ENCODE data around the gene FLG. TPM values are rescaled to one million over a fixed set of nuclear protein-coding genes. Genes with fewer than 3 reads are reported as not detected.
"Not testable (repeated sequence)": the region's sequence is repeated elsewhere in the genome, so short reads cannot be mapped to it uniquely, and the experiment has no call there.

Gene FLG
- total RNA-seq, 2 donors from 2014 or later, result not detected

DNA sequence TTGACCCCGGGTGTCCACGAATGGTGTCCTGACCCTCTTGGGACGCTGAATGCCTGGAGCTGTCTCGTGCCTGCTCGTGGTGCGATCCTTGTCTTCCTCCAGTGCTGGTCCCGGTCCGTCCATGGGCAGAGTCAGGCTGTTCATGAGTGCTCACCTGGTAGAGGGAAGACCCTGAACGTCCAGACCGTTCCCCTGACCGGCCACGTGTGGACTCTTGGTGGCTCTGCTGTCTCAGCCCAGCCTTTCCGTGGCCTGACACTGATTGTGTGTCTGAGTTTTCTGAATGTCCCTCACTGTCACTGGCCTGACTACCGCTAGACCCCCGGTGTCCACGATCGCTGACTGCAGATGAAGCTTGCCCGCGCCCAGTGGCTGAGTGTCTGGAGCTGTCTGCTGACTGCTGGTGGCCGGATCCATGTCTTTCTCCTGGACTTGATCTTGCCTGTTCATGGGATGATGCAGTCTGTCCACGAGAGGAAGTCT, 11.7 kb downstream of the FLG start:
- peaks cover 0 to 4% of the 10 kb centered on the region in 2 donors for H3K36me3 Mint-ChIP-seq (ENCODE audit: insufficient read depth in 2 of 2)
- H3K4me3 Mint-ChIP-seq, result no peak overlapping the region
- no peak overlapping the region for H3K27ac Mint-ChIP-seq
- H3K9me3 Mint-ChIP-seq, result peaks cover 0 to 2% of the 10 kb centered on the region in 2 donors
- DNase-seq, result no peak
- H3K4me1 Mint-ChIP-seq (ENCODE audit: low read depth), result no peaks in the 10 kb centered on the region
- ATAC-seq (replicated peaks in 1 of 2), result no peak
- H3K27me3 Mint-ChIP-seq (ENCODE audit: low read depth), result no peaks in the 10 kb centered on the region

DNA sequence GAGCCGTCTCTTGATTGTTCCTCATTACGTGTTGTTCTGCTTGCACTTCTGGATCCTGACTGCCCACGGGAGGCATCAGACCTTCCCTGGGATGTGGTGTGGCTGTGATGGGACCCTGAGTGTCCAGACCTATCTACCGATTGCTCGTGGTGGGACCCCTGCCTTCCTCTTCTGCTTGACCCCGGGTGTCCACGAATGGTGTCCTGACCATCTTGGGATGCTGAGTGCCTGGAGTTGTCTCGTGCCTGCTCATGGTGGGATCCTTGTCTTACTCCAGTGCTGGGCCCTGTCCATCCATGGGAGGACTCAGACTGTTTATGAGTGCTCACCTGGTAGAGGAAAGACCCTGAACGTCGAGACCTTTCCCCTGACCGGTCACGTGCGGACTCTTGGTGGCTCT, 12.9 kb downstream of the FLG start:
- not testable (repeated sequence) for DNase-seq; ATAC-seq (replicated peaks in 1 of 2); H3K4me1 Mint-ChIP-seq (ENCODE audit: low read depth); H3K4me3 Mint-ChIP-seq; H3K9me3 Mint-ChIP-seq; H3K27ac Mint-ChIP-seq; H3K36me3 Mint-ChIP-seq (ENCODE audit: insufficient read depth in 2 of 2); H3K27me3 Mint-ChIP-seq (ENCODE audit: low read depth)

DNA sequence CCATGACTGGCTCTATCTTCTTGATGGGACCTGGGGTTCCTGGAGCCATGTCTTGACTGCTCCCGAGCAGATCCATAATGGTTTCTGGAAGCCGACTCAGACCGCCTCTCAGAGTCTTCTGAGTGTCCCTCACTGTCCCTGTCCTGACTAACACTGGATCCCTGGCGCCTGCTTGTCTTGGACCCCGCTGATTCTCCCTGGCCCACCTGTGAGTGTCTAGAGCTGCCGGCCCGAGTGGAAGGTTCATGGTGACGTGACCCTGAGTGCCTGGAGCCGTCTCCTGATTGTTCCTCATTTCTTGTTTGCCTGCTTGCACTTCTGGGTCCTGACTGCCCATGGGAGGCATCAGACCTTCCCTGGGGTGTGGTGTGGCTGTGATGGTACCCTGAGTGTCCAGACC, 15.1 kb downstream of the FLG start:
- Mint-ChIP-seq H3K27me3 (ENCODE audit: low read depth) (no peaks in the 10 kb centered on the region), H3K27ac (no peak overlapping the region), H3K4me1 (ENCODE audit: low read depth) (no peaks in the 10 kb centered on the region), H3K4me3 (no peak overlapping the region), H3K36me3 (ENCODE audit: insufficient read depth in 2 of 2) (peaks cover 0 to 4% of the 10 kb centered on the region in 2 donors), H3K9me3 (peaks cover 0 to 2% of the 10 kb centered on the region in 2 donors)
- ATAC-seq (replicated peaks in 1 of 2) (no peak), DNase-seq (no peak)

DNA sequence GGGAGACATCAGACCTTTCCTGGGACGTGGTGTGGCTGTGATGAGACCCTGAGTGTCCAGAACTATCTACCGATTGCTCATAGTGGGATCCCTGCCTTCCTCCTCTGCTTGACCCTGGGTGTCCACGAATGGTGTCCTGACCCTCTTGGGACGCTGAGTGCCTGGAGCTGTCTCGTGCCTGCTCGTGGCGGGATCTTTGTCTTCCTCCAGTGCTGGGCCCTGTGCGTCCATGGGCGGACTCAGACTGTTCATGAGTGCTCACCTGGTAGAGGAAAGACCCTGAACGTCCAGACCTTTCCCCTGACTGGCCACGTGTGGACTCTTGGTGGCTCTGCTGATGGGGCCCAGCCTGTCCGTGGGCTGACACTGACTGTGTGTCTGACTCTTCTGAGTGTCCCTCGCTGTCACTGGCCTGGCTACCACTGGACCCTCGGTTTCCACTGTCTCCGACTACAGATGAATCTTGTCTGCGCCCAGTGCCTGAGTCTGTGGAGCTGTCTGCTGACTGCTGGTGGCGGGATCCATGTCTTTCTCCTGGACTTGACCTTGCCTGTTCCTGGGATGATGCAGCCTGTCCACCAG, 15.6 kb downstream of the FLG start:
- not testable (repeated sequence) for H3K4me3 Mint-ChIP-seq; H3K27me3 Mint-ChIP-seq (ENCODE audit: low read depth); H3K27ac Mint-ChIP-seq; H3K4me1 Mint-ChIP-seq (ENCODE audit: low read depth); ATAC-seq (replicated peaks in 1 of 2); H3K9me3 Mint-ChIP-seq; H3K36me3 Mint-ChIP-seq (ENCODE audit: insufficient read depth in 2 of 2); DNase-seq

DNA sequence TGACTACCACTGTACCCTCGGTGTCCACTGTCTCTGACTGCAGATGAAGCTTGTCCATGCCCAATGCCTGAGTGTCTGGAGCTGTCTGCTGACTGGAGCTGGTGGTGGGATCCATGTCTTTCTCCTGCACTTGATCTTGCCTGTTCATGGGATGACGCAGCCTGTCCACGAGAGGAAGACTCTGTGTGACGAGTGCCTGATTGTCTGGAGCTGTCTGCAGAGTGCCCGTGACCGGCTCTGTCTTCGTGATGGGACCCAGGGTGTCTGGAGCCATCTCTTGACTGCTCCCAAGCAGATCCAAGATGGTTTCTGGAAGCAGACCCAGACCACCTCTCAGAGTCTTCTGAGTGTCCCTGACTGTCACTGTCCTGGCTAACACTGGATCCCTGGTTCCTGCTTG, 16.3 kb downstream of the FLG start:
- ATAC-seq (replicated peaks in 1 of 2); H3K36me3 Mint-ChIP-seq (ENCODE audit: insufficient read depth in 2 of 2); H3K4me1 Mint-ChIP-seq (ENCODE audit: low read depth); H3K4me3 Mint-ChIP-seq; H3K27me3 Mint-ChIP-seq (ENCODE audit: low read depth); H3K9me3 Mint-ChIP-seq; H3K27ac Mint-ChIP-seq; DNase-seq: not testable (repeated sequence)

DNA sequence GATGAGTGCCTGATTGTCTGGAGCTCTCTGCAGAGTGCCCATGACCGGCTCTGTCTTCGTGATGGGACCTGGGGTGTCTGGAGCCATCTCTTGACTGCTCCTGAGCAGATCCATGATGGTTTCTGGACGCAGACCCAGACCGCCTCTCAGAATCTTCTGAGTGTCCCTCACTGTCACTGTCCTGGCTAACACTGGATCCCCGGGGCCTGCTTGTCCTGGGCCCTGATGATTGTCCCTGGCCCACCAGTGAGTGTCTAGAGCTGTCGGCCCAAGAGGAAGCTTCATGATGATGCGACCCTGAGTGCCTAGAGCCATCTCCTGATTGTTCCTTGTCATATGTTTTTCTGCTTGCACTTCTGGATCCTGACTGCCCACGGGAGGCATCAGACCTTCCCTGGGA, 17.1 kb downstream of the FLG start:
- not testable (repeated sequence) for ATAC-seq (replicated peaks in 1 of 2); DNase-seq; H3K4me3 Mint-ChIP-seq; H3K27ac Mint-ChIP-seq; H3K9me3 Mint-ChIP-seq; H3K36me3 Mint-ChIP-seq (ENCODE audit: insufficient read depth in 2 of 2); H3K27me3 Mint-ChIP-seq (ENCODE audit: low read depth); H3K4me1 Mint-ChIP-seq (ENCODE audit: low read depth)

DNA sequence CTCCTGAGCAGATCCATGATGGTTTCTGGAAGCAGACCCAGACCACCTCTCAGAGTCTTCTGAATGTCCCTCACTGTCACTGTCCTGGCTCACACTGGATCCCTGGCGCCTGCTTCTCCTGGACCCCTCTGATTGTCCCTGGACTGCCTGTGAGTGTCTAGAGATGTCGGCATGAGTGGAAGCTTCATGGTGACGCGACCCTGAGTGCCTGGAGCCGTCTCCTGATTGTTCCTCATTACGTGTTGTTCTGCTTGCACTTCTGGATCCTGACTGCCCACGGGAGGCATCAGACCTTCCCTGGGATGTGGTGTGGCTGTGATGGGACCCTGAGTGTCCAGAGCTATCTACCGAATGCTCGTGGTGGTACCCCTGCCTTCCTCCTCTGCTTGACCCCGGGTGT, 18.9 kb downstream of the FLG start:
- not testable (repeated sequence) for H3K4me1 Mint-ChIP-seq (ENCODE audit: low read depth); H3K4me3 Mint-ChIP-seq; H3K27me3 Mint-ChIP-seq (ENCODE audit: low read depth); DNase-seq; ATAC-seq (replicated peaks in 1 of 2); H3K36me3 Mint-ChIP-seq (ENCODE audit: insufficient read depth in 2 of 2); H3K9me3 Mint-ChIP-seq; H3K27ac Mint-ChIP-seq

DNA sequence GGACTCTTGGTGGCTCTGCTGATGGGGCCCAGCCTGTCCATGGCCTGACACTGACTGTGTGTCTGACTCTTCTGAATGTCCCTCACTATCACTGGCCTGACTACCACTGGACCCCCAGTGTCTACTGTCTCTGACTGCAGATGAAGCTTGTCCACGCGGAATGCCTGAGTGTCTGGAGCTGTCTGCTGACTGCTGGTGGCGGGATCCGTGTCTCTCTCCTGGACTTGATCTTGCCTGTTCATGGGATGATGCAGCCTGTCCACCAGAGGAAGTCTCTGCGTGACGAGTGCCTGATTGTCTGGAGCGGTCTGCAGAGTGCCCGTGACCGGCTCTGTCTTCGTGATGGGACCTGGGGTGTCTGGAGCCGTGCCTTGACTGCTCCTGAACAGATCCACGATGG, 20.3 kb downstream of the FLG start:
- H3K27me3 Mint-ChIP-seq (ENCODE audit: low read depth); H3K4me3 Mint-ChIP-seq; H3K4me1 Mint-ChIP-seq (ENCODE audit: low read depth); DNase-seq; H3K27ac Mint-ChIP-seq; H3K9me3 Mint-ChIP-seq; H3K36me3 Mint-ChIP-seq (ENCODE audit: insufficient read depth in 2 of 2); ATAC-seq (replicated peaks in 1 of 2): not testable (repeated sequence)

DNA sequence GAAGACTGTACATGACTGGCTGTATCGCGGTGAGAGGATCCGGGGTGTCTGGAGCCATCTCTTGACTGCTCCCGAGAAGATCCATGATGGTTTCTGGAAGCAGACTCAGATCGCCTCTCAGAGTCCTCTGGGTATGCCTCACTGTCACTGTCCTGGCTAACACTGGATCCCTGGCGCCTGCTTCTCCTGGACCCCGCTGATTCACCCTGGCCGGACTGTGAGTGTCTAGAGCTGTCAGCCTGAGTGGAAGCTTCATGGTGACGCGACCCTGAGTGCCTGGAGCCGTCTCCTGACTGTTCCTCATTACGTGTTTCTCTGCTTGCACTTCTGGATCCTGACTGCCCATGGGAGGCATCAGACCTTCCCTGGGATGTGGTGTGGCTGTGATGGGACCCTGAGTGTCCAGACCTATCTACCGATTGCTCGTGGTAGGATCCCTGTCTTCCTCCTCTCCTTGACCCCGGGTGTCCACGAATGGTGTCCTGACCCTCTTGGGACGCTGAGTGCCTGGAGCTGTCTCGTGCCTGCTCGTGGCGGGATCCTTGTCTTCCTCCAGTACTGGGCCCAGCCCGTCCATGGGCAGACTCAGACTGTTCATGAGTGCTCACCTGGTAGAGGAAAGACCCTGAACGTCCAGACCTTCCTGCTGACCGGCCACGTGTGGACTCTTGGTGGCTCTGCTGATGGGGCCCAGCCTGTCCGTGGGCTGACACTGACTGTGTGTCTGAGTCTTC, 21.7 kb downstream of the FLG start:
- H3K9me3 Mint-ChIP-seq; H3K36me3 Mint-ChIP-seq (ENCODE audit: insufficient read depth in 2 of 2); DNase-seq; H3K4me3 Mint-ChIP-seq; H3K4me1 Mint-ChIP-seq (ENCODE audit: low read depth); H3K27me3 Mint-ChIP-seq (ENCODE audit: low read depth); ATAC-seq (replicated peaks in 1 of 2); H3K27ac Mint-ChIP-seq: not testable (repeated sequence)

DNA sequence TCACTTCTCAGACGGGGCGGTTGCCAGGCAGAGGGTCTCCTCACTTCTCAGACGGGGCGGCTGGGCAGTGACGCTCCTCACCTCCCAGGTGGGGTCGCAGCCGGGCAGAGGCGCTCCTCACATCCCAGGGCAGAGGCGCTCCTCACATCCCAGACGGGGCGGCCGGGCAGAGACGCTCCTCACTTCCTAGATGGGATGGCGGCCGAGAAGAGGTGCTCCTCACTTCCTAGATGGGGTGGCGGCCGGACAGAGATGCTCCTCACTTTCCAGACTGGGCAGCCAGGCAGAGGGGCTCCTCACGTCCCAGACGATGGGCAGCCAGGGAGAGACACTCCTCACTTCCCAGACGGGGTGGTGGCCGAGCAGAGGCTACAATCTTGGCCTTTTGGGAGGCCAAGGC, 68.6 kb downstream of the FLG start:
- H3K36me3 Mint-ChIP-seq (ENCODE audit: insufficient read depth in 2 of 2); ATAC-seq (replicated peaks in 1 of 2); H3K9me3 Mint-ChIP-seq; H3K27me3 Mint-ChIP-seq (ENCODE audit: low read depth); H3K4me3 Mint-ChIP-seq; H3K4me1 Mint-ChIP-seq (ENCODE audit: low read depth); DNase-seq; H3K27ac Mint-ChIP-seq: not testable (repeated sequence)

Other genes with a start within 250 kb of the FLG start
- gene TCHHL1, start 236.2 kb downstream of the FLG start, total RNA-seq, result not detected
- under 1 TPM in 1 of 2 donors, not detected in 1; 0.05 TPM for gene TCHH, start 209.8 kb downstream of the FLG start, total RNA-seq
- gene RPTN, start 166.0 kb downstream of the FLG start, total RNA-seq, result not detected
- gene HRNR, start 101.0 kb downstream of the FLG start, total RNA-seq, result not detected
- gene FLG2, start 34.8 kb upstream of the FLG start, total RNA-seq, result not detected
- not detected for gene CRNN, start 89.0 kb upstream of the FLG start, total RNA-seq
- not detected for gene LCE5A, start 185.6 kb upstream of the FLG start, total RNA-seq
- not detected for gene CRCT1, start 189.2 kb upstream of the FLG start, total RNA-seq
- gene LCE3E, start 241.5 kb upstream of the FLG start, total RNA-seq, result not detected

Data from activated T-cell treated with anti-CD3 and anti-CD28 coated beads, Interleukin-2, amount 50 U/mL, for 72 hours (primary cell).